Endothelial cell of umbilical vein (primary cell): ENCODE results near the gene MED8.

Source experiments
- CTCF ChIP-seq, 2 donors: IDR thresholded peaks; 1 replicate in 1 of 2; 2 replicates in 1 of 2; pipeline ENCODE4 v1.5.1; 2011; ENCODE audit warnings: low read length in 2 of 2, mild to moderate bottlenecking in 2 of 2, moderate library complexity in 2 of 2, control low read depth in 1 of 2, inconsistent platforms in 1 of 2, low read depth in 1 of 2; ENCODE audit not compliant: insufficient read depth in 1 of 2; ENCODE audit errors: extremely low read depth in 1 of 2
- EZH2 ChIP-seq: IDR thresholded peaks from 2 replicates; pipeline ENCODE4 v1.6.1; 2012; ENCODE audit warnings: borderline replicate concordance, low read depth, mild to moderate bottlenecking, moderate library complexity, low read length, inconsistent platforms; ENCODE audit not compliant: severe bottlenecking
- POLR2A ChIP-seq: IDR thresholded peaks from 2 replicates; pipeline ENCODE4 v1.6.1; 2012; ENCODE audit warnings: low read depth, mild to moderate bottlenecking, control low read depth, low read length

DNA sequence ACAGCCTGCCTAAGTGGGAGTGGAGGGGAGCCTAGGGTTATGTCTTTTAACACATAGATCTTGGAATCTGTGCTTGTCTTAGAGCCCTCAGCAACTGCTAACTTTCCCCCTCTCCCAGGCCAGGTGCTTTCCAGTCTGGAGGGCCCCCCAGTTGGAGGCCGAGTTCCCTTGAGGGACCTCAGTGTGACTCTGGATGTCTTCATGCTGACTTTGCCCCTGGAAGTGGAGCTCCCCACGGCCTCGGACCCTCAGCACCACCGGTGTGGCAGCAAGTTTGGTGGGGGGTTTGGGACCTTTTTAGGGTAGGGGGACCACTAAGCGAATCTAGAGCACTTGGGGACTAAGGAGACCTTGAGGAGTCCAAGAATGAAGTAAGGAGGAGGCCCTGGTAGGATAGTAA is 41.2 kb upstream of the MED8 start:
- TF ChIP-seq CTCF (IDR thresholded peaks at IDR 0.05; ENCODE audit: extremely low read depth in 1 of 2, insufficient read depth in 1 of 2, low read depth in 1 of 2, low read length in 2 of 2) (no peak), EZH2 (no peak), POLR2A (no peak)
